ENCODE results near the gene FGD2.
"Not testable (repeated sequence)": the region's sequence is repeated elsewhere in the genome, so short reads cannot be mapped to it uniquely, and the experiment has no call there.

GRCh38 chr6:36990401-36990800 lies 15.1 kb upstream of the FGD2 start:
- TF ChIP-seq POLR2AphosphoS5, CTCF, POLR2A, EP300 (IDR thresholded peaks at IDR 0.05): not testable (repeated sequence)
